Activated effector memory CD4-positive, alpha-beta T cell treated with Interleukin-2 at 50 U/mL for 16 hours (primary cell): ENCODE measurements around the gene GRID1.

Experiments used
- DNase-seq: peaks from one replicate; pipeline ENCODE4 v3.0.0-alpha.2; 2020

The GRID1 gene

GRCh38 chr10:86155054-86155921 is 211.3 kb downstream of the GRID1 start:
- no peak for DNase-seq

DNA sequence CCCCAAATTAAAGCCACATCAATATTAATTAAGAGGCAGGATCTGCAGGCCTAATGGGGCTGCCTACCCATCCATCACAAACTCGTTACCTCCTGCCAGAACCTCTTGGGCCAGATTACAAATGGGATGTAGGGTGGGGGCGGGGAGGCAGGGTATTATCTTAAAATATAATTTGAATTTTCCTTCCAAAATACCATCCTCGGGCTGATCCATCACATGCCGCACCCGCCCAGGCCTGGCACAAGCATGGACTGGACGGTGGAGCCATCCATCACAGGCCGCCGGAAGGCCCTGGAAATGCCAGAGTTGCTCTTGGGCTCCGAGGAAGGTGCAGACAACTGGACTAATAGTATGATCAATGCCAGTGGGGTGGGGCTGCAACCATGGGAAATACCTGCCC is 212.8 kb downstream of the GRID1 start:
- no peak for DNase-seq

DNA sequence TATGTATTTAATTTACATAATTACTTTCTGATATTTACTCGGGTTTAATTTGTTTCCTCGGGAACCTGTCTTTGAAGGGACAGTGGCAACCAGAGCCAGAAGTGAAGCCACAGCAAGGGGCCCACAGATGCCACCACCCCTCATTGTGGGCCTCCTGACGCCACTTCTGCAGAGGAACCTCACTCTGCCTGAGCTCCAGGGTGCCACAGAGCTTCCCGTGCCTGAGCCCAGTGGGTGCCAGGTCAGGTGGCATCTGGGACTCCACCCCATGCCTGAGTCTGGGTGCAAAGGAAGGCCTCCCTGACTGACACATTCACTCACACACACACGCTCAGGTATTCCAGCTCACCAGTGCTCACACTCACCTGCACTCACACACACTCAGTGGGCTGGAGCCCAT is 213.7 kb downstream of the GRID1 start:
- DNase-seq = no peak

GRCh38 chr10:86152354-86152753 is 214.2 kb downstream of the GRID1 start:
- no peak for DNase-seq

DNA sequence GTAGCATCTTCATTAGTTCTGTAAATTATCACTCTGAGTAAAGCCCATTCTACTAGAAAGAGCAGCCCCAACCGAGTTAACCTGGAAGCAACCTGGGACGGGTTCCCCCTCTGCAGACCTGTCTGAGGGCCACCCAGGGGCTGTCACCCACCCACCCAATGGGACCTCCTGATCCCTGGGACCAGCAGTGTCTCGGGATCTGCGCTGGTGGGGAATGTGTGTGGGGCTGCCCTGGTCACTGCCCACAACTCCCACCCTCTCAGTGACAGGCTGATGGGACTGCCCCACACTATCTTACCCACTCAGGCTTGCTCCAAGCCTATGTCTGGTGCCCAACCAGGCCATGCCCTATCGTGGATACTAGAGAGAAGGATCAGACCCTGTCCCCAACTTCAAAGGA is 215.0 kb downstream of the GRID1 start:
- DNase-seq = no peak

DNA sequence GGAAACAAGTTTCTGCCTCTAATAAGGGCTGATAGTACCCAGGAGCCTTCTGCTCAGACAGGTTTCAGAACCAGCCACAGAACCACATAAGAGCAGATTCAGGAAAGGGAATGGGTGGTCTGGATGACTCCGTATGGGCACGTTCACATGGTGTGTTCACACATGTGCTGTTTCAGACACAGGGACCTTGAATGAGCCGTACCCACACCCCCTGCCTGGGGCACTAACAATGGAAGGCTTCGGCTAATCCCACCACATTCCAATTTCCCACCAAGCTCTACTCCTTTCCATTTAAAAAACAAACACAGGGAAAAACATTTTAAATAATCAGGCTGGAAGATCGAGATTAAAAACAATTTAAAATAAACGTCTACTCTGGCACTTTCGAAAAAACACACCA is 217.3 kb downstream of the GRID1 start:
- no peak for DNase-seq

DNA sequence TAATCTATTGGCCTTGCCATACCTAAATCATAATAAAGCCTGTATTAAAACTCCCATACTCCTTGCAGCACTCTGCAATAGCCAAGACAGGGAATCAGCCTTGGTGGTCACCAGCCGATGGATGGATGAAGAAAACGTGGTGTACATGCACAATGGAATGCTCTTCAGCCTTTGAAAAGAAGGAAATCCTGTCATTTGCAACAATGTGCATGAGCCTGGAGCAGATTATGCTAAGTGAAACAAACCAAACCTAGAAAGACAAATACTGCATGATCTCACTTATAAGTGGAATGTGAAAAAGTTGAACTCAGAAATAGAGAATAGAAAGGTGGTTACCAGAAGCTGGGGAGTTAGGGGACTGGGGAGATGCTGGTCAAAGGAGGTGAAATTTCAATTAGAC is 218.5 kb downstream of the GRID1 start:
- no peak for DNase-seq

DNA sequence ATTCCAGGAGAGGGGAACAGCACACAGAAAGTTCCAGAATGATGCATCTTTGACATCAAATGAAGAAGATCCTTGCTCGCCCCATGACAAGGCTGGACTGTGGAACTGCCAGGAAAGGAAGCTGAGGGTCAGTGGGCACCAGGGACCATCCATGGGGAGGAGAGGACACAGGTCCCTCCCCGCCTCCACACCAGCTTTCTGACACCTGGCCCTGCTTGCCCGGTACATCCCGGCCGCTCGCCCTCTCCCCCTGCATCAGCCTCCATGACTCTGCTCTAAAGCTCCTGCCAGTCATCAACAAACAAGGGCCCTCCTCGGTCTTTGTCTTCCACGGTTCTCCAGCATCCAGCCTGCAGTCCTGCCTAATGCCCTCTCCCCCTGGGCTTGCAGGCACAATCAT is 222.3 kb downstream of the GRID1 start:
- no peak for DNase-seq

DNA sequence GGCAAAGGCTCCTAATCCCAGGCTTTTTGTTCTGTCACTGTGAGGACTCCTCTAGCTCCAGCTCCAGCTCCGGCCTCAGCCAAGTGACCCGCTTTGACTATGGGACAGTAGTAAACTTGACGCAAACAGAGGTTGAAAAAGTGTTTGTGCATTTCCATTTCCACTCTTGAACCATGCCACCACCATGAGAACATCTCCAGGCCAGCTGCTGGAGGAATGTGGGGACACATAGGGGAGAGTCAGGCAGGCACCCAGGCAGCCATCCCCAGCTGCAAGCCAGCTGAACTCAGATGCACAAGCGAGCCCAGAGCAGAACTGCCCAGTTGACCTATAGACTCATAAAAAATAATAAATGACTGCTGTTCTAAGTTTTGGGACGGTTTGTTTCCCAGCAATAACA is 224.7 kb downstream of the GRID1 start:
- DNase-seq = no peak

GRCh38 chr10:86139066-86139657 is 227.4 kb downstream of the GRID1 start:
- no peak for DNase-seq

- DNase-seq = no peak
Measured at GRCh38 chr10:86138551-86139065, 228.0 kb downstream of the GRID1 start.

DNA sequence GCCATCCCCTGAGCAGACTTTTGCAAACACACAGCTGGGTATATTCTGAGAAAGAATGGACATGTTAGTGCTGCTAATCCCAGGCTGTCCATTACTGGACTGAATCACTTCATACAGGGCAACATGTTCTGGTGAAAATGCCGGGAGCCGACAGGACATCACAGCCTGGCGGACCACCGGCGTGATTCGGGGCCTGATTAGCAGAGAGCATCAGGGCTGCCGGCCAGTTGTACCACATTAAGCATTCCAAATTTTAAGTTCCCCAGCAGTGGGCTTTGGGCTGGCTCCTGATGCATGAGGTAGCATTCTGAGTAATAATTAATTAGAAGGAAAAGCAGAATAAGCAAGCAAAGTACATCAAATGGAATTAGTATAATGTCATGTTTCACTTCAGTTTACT is 229.0 kb downstream of the GRID1 start:
- no peak for DNase-seq

DNA sequence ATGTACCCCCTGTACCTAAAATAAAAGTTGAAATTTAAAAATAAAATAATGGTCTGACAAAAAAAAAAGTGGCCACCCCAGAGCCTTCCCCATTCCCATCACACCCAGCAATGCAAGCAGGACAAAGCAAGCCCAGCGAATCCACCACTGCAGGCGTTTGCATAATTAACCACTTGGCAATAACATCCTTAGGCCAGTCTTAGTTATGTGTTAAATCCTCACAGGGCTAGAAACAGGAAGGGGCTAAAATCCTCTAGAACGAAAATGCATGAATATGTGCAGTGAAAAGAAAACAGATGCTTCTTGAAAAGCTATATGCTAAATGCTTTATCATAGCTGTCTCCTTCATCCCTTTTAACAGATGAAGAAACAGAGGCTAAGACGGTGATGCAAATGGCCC is 229.7 kb downstream of the GRID1 start:
- no peak for DNase-seq

- DNase-seq = no peak
Measured at GRCh38 chr10:86135191-86135590, 231.4 kb downstream of the GRID1 start.

- no peak for DNase-seq
Measured at GRCh38 chr10:86130737-86131475, 235.7 kb downstream of the GRID1 start.

GRCh38 chr10:86130041-86130440 is 236.6 kb downstream of the GRID1 start:
- no peak for DNase-seq

- DNase-seq = no peak
Measured at GRCh38 chr10:86128360-86128759, 238.2 kb downstream of the GRID1 start.

GRCh38 chr10:86127274-86127819 is 239.2 kb downstream of the GRID1 start:
- DNase-seq = no peak

GRCh38 chr10:86124734-86125133 is 241.9 kb downstream of the GRID1 start:
- no peak for DNase-seq

GRCh38 chr10:86123715-86124114 is 242.9 kb downstream of the GRID1 start:
- no peak for DNase-seq

DNA sequence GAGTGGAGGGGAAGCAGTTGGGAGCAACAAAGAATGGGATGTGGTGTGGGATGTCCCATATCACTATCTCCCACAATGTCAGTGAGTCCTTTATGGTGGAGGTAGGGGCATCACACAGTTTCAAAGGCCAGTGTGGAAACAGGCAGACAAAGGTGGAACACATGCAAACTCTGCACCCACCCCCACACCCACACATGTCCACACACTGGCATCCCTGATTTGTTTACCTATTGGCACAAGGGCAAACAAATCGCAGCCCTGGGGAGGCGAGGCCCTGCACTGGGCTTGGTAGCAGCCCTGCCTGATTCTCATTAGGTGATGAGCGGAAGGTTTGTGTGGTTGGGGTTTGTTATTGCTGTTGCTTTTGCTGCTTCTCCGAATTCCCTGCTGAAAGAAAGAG is 243.3 kb downstream of the GRID1 start:
- DNase-seq = no peak

- DNase-seq = no peak
Measured at GRCh38 chr10:86122646-86123045, 243.9 kb downstream of the GRID1 start.

DNA sequence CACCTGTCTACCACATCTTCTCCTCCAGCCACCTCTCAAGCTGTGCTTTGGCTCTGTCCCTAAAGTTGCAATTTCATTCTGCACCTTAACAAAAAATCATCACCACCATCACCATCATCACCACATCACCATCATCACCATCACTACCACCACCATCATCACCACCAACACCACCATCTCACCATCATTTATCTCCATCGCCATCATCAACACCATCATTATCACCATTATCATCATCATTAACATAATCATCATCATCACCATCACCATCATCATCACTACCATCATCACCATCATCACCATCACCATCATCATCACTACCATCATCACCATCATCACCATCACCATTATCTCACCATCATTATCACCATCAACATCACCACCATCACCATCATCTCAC is 245.4 kb downstream of the GRID1 start:
- no peak for DNase-seq
